Eye (tissue), 1 donor: ENCODE results near the gene GLUD1.
A peak's percentile ranks its signal among the peaks of the same experiment; 100 is the strongest.
"Not testable (repeated sequence)": the region's sequence is repeated elsewhere in the genome, so short reads cannot be mapped to it uniquely, and the experiment has no call there.

ENCODE experiments used
- DNase-seq: peaks from one replicate; pipeline ENCODE4 v3.0.0-alpha.2; 2015

The GLUD1 gene

GRCh38 chr10:87094373-87095235, at the start of gene GLUD1, which contains the start of gene SHLD2:
GLUD1 (minus strand) TSS chr10:87094843; CDS start chr10:87094769, 74 bp downstream.
SHLD2 (plus strand) TSS chr10:87095206; CDS start chr10:87151355, 56,149 bp downstream.
- peak; percentile 94 for DNase-seq

GRCh38 chr10:87143109-87143418, 48.4 kb upstream of the GLUD1 start:
- DNase-seq = not testable (repeated sequence)

DNA sequence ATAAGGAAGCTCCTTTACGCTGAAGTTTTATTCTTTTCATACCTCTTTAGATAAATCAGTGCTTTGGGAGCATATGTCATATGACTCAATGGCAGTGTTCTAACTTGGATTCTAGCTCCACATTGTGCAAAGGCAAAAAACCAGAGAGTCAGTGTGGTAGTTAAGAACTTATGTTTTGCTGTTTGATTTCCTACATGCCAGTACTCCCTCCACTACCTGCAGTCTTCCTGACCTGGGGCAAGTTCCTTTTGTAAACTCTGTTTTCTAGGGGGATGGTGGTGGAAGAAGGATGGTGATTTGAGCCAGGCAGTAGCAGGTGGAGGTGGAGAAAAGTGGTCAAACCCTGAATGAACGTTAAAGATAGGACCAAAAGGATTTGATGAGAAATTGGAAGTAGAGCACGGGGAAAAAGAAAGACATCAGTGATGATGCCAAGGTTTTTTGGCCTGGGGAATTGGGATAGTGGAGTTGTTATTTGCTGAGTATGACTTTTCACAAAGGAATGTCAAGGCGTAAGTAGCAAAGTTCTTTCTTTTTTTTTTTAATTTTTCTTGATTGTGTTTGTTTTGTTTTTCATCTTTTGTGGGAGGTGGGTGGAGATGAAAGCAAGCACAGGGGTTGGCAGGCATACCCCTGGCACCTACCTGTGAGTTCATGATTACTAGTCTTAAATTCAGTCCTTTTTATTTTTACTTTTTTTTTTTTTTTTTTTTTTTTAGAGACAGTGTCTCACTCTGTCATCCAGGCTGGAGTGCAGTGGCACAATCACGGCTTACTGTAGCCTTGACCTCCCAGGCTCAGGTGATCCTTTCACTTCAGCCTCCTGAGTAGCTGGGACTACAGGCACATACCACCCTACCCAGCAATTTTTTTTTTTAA, 47.8 kb upstream of the GLUD1 start:
- DNase-seq = not testable (repeated sequence)

- not testable (repeated sequence) for DNase-seq
Observed at GRCh38 chr10:87137478-87137877, 42.8 kb upstream of the GLUD1 start.

- DNase-seq = not testable (repeated sequence)
Observed at GRCh38 chr10:87134440-87134839, 39.8 kb upstream of the GLUD1 start.

- DNase-seq = not testable (repeated sequence)
Observed at GRCh38 chr10:87133936-87134335, 39.3 kb upstream of the GLUD1 start.

DNA sequence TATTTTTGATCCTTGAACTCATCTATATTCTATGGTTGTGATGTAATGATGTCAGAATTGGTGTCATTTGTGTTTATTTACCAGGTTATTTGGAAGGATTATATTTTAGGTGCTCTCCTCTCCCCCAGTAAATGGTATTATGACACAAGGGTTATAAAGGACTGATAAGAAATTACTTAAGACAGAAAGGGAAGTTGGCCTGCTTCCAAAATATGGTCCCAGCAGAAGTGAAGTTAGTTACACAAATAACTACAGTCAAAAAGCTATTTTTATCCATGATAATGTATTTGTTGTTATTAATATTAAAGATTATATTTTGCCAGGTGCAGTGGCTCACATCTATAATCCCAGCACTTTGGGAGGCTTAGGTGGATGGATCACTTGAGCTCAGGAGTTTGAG, 37.5 kb upstream of the GLUD1 start:
- DNase-seq = not testable (repeated sequence)

DNA sequence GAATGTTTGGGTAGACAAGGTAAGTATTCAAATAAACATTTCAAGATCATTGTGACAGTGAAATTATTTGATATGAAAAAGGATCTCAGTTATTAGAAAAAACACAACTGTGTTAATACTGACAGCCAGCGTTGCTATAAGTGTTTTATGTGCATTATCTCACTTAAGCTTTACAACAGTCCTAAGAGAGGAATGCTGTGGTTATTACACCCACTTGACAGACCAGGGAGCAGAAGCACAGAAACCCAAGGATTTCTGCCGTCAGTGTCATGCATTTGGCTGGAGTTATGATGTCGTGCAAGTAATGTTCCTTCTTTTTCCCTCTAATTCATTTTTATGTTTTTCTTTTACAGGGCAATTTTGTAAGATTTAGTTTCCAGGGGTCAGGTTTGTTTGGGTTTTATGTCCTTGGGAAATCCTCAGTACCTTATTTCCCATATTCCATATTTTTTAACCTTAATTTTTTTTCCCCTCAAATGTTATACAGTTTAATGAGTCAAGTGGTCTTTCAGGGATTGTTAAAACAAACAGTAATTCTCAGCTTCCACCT, 33.0 kb upstream of the GLUD1 start:
- not testable (repeated sequence) for DNase-seq

DNA sequence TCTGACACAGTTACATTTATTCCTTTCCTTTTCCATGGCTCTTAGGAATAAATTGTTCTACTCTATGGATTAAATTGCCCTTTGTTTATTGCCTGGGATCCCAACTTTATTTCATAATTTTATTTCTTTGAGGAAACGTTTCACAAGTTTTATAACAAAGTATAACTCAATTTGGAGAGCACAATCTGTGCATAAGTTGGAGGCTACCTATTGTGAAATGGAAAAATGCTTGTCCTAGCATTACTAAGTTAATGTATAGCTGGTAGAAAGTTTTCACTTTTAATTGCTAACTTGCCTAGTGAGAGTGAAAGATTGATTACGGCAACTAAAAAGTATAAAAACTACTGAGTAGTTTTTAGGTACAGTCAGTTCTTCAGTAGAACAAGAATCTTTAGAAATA, 32.4 kb upstream of the GLUD1 start:
- DNase-seq = not testable (repeated sequence)

DNA sequence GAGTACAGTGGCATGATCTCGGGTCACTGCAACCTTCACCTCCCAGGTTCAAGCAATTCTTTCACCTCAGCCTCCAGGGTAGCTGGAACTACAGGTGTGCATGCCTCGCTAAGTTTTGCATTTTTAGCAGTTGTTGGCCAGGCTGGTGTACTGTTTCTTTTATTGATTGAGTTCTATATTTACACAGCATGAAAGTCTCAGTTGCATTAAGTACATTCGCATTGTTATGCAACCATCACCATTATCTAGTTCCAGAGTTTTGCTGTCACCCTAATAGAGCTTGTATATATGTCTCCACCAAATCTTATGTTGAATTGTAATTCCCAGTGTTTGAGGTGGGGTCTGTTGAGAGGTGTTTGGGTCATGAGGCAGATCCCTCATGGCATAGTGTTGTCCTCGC, 28.7 kb upstream of the GLUD1 start:
- DNase-seq = not testable (repeated sequence)

DNA sequence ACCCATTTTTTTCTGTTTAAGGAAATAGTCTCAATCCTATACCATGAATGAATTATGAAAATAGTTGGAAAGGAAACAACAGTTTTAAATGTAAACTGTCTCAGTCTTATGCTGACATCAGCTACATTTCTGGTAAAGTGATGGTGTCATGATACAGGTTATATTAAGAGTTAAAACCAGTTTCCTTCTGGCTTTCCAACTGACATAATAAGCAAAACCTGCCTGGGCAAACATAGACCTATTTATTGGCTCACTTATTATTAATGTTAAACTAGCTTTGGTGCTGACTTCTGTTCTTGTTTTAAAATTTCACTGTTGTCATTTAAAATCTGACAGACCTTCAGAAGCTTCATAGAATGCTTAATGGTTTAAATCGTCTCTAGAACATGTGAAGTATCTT, 24.4 kb upstream of the GLUD1 start:
- DNase-seq = not testable (repeated sequence)

- DNase-seq = not testable (repeated sequence)
Observed at GRCh38 chr10:87118122-87118521, 23.5 kb upstream of the GLUD1 start.

- DNase-seq = no peak
Observed at GRCh38 chr10:87105446-87106124, 10.9 kb upstream of the GLUD1 start.

DNA sequence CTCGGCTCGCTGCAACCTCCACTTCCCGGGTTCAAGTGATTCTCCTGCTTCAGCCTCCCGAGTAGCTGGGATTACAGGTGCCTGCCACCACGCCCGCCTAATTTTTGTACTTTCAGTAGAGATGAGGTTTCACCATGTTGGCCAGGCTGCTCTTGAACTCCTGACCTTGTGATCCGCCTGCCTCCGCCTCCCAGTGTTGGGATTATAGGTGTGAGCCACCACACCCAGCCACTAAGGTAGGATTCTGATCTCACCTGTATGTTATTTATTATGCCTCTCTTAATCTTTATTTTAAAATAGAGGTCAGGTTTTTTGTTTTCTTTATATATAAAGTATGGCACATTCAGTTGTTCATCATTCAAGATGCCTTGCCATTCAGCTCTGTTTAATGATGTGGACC, 10.1 kb upstream of the GLUD1 start:
- not testable (repeated sequence) for DNase-seq

DNA sequence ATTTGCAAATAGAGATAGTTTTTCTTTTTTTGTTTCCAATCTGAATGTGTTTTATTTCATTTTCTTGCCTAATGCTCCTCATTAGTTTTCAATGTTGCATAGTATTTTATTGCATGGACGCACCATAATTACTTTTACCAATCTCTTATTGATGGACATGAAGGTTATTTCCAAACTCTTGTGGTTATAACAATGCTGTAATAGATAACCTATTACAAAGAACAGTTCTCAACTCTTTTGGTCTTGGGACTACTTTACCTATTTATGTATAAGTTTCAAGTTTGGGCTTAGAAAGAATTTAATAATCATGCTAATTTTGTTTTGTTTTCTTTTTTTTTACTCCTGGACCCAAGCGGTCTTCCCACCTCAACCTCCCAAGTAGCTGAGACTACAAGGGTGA, 7.4 kb upstream of the GLUD1 start:
- DNase-seq = no peak

GRCh38 chr10:87095236-87095945, 748 bp upstream of the GLUD1 start:
- DNase-seq = peak; percentile 90

GRCh38 chr10:87093632-87094372, 841 bp downstream of the GLUD1 start:
- DNase-seq = peak; percentile 84

DNA sequence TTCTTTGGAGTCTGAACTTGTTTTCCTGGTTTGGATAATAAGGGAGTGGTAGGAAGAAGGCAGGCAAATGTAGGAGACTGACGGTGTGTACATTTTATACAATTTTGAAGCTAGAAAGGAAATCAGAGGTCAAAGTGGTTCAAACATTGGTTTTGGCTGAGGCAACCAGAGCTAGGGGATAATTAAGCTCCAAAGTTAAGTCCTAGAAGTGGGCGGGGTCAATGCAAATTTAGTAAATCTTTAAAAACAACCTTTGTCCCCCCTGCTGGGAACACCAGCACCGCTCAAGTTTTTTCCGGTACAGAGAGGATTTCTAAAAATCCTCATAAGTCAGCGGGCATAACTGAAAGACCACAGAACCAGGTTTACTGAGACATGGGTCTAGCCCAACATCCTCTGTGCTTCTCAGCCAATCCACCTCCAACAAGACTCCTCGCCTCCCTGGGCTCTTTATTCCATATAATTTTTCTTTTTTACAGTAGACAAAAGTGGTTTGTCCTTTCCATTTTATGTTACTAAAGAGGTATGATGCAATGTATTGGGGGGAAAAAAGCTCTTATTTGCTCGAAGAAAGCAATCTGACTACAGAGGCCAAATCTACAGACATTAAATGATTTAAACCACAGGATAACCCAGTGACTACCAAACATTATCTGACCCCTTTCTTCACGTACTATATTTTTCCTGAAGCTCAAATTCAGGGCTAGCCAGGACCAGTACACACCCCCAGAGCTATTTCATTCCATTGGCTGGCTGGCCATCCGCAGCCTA, 1.6 kb downstream of the GLUD1 start:
- DNase-seq = peak; percentile 41

DNA sequence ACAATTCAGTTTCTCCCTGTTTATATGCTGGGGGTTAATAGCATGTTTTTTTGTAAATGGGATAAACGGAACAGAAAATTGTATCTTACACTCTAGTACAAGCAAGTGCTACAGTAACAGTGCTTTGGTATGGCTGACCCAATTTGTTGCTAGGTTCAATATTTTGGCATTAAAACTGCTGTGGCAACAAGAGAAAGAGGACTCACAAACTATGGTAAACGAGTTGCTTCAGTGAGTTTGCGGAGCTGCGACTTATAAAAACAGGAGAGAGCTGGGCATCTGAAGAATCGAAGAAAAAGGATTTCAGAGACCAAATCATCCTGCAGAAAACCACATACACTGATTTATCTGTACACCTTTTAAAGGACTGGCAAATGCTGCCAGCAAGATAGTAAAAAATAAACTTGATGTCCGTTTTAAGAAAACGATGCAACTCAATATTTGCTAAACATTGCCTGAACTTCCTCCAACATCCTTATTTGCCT, 2.2 kb downstream of the GLUD1 start:
- peak; percentile 35 for DNase-seq

DNA sequence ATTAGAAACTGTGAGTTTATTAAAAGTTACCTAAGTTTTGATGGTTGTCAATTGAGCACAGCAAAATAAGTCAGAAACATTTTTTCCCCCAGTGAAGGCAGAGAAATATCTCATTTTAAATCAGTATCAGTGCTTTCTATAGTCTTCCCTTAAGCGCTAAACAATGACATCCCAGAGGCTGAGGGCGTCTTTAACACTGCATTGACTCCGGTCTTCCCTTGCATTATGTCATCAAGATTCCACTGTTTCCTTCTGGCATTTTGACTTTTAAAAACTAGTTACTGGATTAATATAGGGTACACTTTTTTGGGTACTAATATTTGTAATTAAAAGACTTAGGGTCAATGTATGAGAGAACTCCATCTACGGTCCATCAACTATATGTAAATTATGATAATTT, 3.9 kb downstream of the GLUD1 start:
- no peak for DNase-seq
